GDM1 (cell line): Measurements from ENCODE around the gene IGF2BP2.

Experiments
- DNase-seq: peaks from one replicate; lab custom pipeline; 2025; lab: John Stamatoyannopoulos, UW

The IGF2BP2 gene

DNA sequence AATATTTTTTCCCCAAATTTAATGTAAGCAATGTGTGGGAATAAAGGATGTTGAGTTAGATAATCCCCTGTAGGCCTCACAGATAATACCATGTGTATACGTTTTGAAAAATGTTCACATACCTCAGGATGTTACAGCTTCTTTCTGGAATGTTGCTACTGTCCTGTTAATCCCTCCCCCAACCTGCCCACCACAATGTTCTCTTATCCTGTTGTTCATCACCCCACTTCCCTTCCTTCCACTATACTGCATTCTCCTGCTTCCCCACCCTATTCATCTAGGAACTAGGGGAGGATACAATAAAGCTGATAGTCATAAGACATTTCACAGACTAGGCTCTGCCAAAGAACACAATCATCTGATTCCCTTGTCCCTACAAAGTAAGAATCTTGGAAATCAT lies 92.1 kb downstream of the IGF2BP2 start:
- DNase-seq, result no peak

DNA sequence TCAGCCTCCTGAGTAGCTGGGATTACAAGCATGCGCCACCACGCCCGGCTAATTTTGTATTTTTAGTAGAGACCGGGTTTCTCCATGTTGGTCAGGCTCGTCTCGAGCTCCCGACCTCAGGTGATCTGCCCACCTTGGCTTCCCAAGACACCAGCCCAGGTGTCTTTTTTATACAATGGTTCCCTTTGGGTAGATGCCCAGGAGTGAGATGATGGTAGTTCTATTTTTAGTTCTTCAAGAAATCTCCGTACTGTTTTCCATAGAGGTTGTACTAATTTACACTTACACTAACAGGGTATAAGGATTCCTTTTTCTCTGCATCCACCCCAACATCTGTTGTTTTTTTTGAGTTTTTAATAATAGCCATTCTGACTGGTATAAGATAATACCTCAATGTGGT lies 94.3 kb downstream of the IGF2BP2 start:
- no peak for DNase-seq

DNA sequence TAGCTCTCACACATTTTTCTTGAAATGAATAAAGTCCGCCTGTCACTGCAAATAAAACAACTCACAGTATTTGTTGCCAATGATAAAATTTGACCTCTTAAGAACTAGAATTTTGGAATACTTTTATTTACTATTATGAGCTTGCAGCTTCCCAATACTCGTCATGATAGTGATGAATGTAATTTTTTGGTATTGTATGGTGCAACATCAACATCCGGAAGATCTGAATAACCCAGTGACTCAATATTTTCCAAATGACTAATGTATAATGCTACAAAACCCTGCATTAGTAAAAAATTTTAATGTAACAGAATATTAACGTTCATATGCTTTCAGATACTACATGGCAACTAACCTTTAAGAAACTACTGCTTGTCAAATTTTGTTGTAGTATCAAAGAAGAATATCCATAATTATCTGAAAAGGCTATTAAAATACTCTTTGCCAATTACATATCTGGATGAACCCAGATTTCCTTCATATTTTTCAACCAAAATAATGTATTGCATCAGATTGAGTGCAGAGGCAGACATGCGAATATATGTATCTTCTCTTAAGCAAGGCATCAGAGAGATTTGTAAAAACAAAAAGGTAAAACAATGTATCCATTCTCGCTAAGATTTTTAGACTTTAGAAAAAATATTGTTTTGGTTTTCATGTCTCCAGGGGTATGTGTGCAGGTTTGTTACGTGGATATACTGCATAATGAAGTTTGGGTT lies 95.3 kb downstream of the IGF2BP2 start:
- no peak for DNase-seq

DNA sequence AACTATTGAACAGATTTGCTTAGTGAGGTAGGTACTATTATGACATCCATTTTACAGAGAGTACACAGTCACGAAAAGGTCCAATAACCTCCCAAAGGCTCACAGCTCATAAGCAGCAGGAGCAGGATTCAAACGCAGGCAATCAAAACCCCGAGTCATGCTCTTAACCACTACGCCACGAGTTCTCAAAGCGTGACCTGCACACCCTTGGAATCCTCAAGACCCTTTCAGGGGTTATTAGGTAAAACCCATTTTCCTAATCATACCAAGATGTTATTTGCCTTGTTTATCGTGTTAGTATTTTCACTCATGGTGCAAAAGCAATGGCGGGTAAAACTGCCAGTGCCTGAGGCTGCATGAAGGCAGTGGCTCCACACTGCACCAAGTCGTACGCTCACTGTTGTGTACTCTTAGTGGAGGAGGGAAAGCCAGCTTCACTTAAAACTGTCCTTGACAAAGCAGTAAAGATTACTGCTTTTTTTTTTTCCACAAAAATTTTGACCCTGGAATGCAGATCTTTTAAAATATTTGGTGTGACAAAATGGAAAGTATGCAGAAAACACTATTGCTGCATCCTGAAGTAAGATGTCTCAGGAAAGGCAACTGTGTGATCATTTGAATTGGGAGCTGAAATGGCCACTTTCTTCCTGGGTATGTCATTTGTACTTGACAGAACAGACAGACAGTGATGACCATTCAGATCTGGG lies 96.1 kb downstream of the IGF2BP2 start:
- DNase-seq, result no peak

GRCh38 chr3:185727873-185728272 lies 97.0 kb downstream of the IGF2BP2 start:
- no peak for DNase-seq

GRCh38 chr3:185726254-185726967 lies 98.4 kb downstream of the IGF2BP2 start:
- DNase-seq, result no peak

DNA sequence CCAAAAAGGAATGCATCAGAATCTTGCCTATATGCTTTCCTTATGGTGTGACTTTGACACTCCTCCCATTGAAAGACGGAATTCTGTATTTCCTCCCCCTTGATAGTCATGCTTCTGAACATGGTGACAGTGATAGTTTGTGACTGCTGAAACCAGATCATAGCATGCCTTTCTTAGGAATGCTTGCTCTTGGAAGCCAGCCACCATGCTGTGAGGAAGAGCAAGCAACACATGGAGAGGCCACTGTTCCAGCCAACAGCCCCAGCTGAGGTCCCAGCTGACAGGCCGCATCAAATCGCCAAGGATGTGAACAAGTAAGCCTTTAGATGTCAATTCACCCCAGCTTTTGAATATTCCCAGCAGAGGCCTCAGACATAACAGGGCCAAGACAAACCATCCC lies 100.1 kb downstream of the IGF2BP2 start:
- no peak for DNase-seq

GRCh38 chr3:185724251-185724650 lies 100.6 kb downstream of the IGF2BP2 start:
- no peak for DNase-seq

- no peak for DNase-seq
These were observed 102.0 kb downstream of the IGF2BP2 start for GRCh38 chr3:185722881-185723280.

- no peak for DNase-seq
These were observed 102.9 kb downstream of the IGF2BP2 start for GRCh38 chr3:185721970-185722369.

GRCh38 chr3:185720326-185720725 lies 104.5 kb downstream of the IGF2BP2 start:
- DNase-seq, result no peak

DNA sequence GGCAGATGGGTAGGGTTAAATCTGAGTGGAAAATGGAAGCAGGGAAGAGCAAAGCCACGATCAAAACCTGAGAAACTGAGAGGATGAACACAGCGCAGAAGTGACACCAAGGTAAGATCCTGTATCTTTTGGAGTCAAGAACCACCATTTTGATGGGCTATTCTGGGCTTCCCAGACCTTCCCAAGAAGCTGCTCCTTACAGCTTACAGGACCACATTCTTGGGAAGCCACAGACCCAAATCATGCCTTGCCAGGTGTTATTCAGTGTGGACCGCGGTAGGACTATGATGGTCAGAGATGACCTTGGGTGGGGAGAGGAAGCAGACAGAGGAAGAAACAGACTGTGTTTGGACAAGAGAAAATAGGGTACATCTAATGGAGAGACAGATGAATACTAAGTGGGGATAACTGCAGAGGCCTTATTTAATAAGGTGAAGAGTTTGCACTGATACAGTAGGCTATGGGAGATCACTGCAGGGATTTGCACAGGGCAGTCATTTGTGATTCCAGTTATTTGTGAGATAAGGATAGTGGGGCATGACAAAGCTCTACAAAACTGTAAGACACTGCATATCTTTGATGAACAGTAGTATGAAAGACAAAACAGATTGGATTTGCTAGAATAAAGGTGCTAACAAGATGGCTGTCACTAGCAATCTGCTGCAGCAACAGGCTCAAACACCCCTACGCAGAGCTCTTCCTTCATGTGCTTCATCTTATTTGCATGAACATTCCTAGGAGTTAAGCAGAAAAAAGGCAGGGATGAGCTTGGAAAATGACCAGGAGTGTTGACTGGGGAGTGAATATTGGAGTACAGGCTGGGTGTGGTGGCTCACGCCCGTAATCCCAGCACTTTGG lies 105.9 kb downstream of the IGF2BP2 start:
- no peak for DNase-seq

- DNase-seq, result no peak
These were observed 107.0 kb downstream of the IGF2BP2 start for GRCh38 chr3:185717627-185718402.

GRCh38 chr3:185717121-185717520 lies 107.7 kb downstream of the IGF2BP2 start:
- DNase-seq, result no peak

DNA sequence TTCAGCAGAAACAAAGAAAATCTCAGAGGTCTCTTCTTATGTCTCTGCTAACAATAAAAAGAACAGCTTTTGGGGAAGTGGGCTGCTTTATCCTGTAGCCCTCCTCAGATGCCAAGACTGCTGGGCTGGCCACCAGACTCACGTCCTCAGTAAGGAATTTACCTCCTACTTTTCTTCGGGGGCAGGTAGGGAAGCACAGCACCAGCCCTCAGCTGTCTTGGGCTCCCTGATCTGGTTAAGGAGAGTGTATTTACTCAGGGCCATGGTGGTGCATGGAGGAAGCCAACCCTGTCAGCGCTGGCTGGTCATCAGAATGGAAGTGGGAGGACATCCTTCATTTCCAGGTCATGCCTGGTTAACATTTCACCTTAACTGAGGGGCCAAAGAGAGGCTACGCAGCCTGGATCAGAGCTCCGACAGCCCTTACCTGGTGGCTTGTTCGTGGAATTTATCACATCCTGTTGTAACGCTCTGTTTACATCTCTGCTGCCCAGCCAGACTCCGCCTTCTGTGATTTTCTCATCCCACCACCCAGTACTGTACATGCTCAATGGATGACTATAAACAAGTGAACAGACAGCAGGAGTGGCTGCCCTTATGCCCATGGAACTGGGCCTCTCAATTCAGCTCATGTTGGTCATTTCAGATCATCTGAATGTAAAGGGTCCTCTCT lies 108.3 kb downstream of the IGF2BP2 start:
- DNase-seq, result no peak

GRCh38 chr3:185715091-185715490 lies 109.8 kb downstream of the IGF2BP2 start:
- DNase-seq, result no peak

DNA sequence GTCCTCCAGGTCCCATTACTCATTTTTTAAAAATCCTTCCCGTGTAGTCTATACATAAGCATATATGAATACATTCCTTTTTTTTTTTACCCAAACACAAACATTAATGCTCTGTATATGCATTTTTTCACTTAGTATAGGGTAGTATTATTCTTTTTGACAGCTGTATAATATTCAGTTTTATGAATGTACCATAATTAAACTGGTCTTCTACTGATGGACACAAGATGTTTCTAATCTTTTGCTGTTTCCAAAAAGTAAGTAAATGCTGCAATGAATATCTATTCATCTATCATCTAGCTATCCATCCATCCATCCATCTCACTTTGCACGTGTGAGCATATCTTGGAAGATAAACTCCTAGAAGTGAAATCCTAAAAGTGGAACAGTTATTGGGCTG lies 110.8 kb downstream of the IGF2BP2 start:
- no peak for DNase-seq

- DNase-seq, result no peak
These were observed 111.8 kb downstream of the IGF2BP2 start for GRCh38 chr3:185713015-185713414.

GRCh38 chr3:185712337-185712736 lies 112.5 kb downstream of the IGF2BP2 start:
- no peak for DNase-seq

GRCh38 chr3:185711255-185711870 lies 113.5 kb downstream of the IGF2BP2 start:
- DNase-seq, result no peak
